Purkinje cell (primary cell): ENCODE results near the gene CCT3. TPM values are rescaled to one million over a fixed set of nuclear protein-coding genes. Genes with fewer than 3 reads are reported as not detected.

Experiments used
- polyA plus RNA-seq: library from polyadenylated mRNA; unstranded; fragments of >200 nt; fragmentation: Nextera tagmentation; gene quantifications from 2 replicates; pipeline ENCODE4 v1.2.1, GENCODE V29; 2014

CCT3 gene
- polyA plus RNA-seq, result 121 and 150 TPM in 2 replicates

GRCh38 chr1:156338180-156338976 is at the start of gene CCT3, which contains the start of gene TSACC:
Gene CCT3 (minus strand): TSS chr1:156338292. CDS start chr1:156338184, 108 bp downstream.
Gene TSACC (plus strand): TSS chr1:156338526. CDS start chr1:156339758, 1,232 bp downstream.

GRCh38 chr1:156368889-156369684 is 31.0 kb upstream of the CCT3 start, which contains the start of gene RHBG:
Gene RHBG (plus strand): TSS chr1:156369211. CDS start chr1:156369250, 39 bp downstream.

GRCh38 chr1:156298852-156299357 is 39.2 kb downstream of the CCT3 start, which contains the start of gene VHLL:
Gene VHLL (minus strand): TSS chr1:156299307. CDS start chr1:156299189, 118 bp downstream.

GRCh38 chr1:156295391-156295947 is 42.6 kb downstream of the CCT3 start, which contains the start of gene GLMP:
Gene GLMP (minus strand): TSS chr1:156295679. CDS start chr1:156295645, 34 bp downstream.

GRCh38 chr1:156284112-156284511 is 54.0 kb downstream of the CCT3 start, which contains the start of gene TMEM79:
Gene TMEM79 (plus strand): TSS chr1:156284325. CDS start chr1:156285227, 902 bp downstream.

GRCh38 chr1:156282479-156283222 is 55.4 kb downstream of the CCT3 start, which contains the start of gene SMG5:
Gene SMG5 (minus strand): TSS chr1:156282825. CDS start chr1:156282680, 145 bp downstream.

Other genes starting within 250 kb of the CCT3 start
- 0.99 and 2.1 TPM in 2 replicates for gene LMNA, start 223.6 kb downstream of the CCT3 start, polyA plus RNA-seq
- gene SEMA4A, start 184.7 kb downstream of the CCT3 start, polyA plus RNA-seq, result 0.15 and 2.8 TPM in 2 replicates
- gene SLC25A44, start 144.2 kb downstream of the CCT3 start, polyA plus RNA-seq, result 8.0 and 20.7 TPM in 2 replicates
- 5.2 and 18.5 TPM in 2 replicates for gene PMF1, start 125.3 kb downstream of the CCT3 start, polyA plus RNA-seq
- not detected in 2 replicates for gene BGLAP, start 96.1 kb downstream of the CCT3 start, polyA plus RNA-seq
- 0.20 and 1.6 TPM in 2 replicates for gene PAQR6, start 90.2 kb downstream of the CCT3 start, polyA plus RNA-seq
- gene SMG5, start 55.5 kb downstream of the CCT3 start, polyA plus RNA-seq, result 1.3 and 2.2 TPM in 2 replicates
- gene TMEM79, start 54.0 kb downstream of the CCT3 start, polyA plus RNA-seq, result 0.39 and 0.52 TPM in 2 replicates
- 12.5 and 19.4 TPM in 2 replicates for gene GLMP, start 42.6 kb downstream of the CCT3 start, polyA plus RNA-seq
- gene VHLL, start 39.0 kb downstream of the CCT3 start, polyA plus RNA-seq, result not detected in 2 replicates
- 3.0 and 3.1 TPM in 2 replicates for gene TSACC, start 234 bp upstream of the CCT3 start, polyA plus RNA-seq
- gene RHBG, start 30.9 kb upstream of the CCT3 start, polyA plus RNA-seq, result not detected in 2 replicates
- 2.1 and 3.2 TPM in 2 replicates for gene MEF2D, start 162.5 kb upstream of the CCT3 start, polyA plus RNA-seq
- 0.07 and 0.09 TPM in 2 replicates for gene IQGAP3, start 234.3 kb upstream of the CCT3 start, polyA plus RNA-seq
- not detected in 2 replicates for gene TTC24, start 241.4 kb upstream of the CCT3 start, polyA plus RNA-seq